ENCODE measurements around the gene RAPGEF2. TPM values are rescaled to one million over a fixed set of nuclear protein-coding genes. Genes with fewer than 3 reads are reported as not detected.

RAPGEF2 gene
- total RNA-seq, 1 experiment from 2014 or later: 37.1 TPM

DNA sequence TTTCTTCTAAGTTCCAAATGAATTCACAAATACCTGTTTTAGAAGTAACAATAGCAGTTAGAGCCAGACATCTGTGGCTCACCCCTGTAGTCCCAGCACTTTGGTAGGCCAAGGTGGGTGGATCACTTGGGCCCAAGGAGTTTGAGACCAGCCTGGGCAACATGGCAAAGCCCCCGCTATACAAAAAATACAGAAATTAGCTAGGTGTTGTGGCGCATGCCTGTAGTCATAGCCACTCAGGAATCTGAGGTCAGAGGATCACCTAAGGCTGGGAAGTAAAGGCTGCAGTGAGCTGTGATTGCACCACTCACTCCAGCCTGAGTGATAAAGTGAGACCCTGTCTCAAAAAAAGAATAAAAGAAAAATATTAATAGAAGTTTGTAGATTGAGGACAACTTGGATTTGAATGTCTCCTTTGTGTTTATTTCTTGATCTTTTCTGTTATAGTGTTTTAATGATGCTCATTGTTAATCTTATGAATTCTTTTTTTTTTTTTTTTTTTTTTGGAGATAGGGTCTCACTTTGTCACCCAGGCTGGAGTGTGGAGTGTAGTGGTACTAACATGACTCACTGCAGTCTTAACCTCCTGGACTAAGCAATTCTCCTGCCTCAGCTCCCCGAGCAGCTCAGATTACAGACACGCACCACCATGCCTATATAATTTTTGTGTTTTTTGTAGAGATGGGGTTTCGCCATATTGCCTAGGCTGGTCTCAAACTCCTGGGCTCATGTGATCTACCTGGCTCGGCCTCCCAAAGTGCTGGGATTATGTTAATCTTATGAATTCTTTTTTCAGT, 30.7 kb upstream of the RAPGEF2 start:
- Histone ChIP-seq H2BK20ac (ENCODE audit: low read depth, low read length, poor library complexity, severe bottlenecking) (no peak overlapping the region), H3K14ac (ENCODE audit: insufficient read depth, low read length) (no peak overlapping the region), H3K79me2 (ENCODE audit: insufficient read depth, low read length) (no peaks in the 10 kb centered on the region), H3K79me1 (ENCODE audit: insufficient read depth, low read depth, low read length, poor library complexity, severe bottlenecking) (no peaks in the 10 kb centered on the region), H3K4me2 (ENCODE audit: insufficient read depth, insufficient read length, low read length) (no peak overlapping the region), H3K9ac (ENCODE audit: extremely low read depth, insufficient read length, low read length) (no peak overlapping the region), H3T11ph (ENCODE audit: low read length) (no peak overlapping the region), H3K27ac (ENCODE audit: insufficient read length, low read depth, low read length) (no peak overlapping the region), H3K27me3 (ENCODE audit: insufficient read depth, low read length) (no peaks in the 10 kb centered on the region), H2BK5ac (ENCODE audit: insufficient read length, low read length) (no peak overlapping the region), H2BK15ac (ENCODE audit: low read depth, low read length) (no peak overlapping the region), H3K4ac (ENCODE audit: low read depth, low read length) (no peak overlapping the region), H3K4me1 (ENCODE audit: insufficient read depth, low read length) (no peaks in the 10 kb centered on the region; the same call in 1 of the 2 replicates), H3K23me2 (ENCODE audit: insufficient read length, low read depth, low read length, poor library complexity, severe bottlenecking) (no peaks in the 10 kb centered on the region), H3K18ac (ENCODE audit: insufficient read length, low read depth, low read length) (peak overlapping the region; percentile 1), H2BK120ac (ENCODE audit: low read depth, low read length, poor library complexity, severe bottlenecking) (no peak overlapping the region), H4K8ac (replicated peaks; ENCODE audit: insufficient read length, low read depth, low read length) (no peak overlapping the region), H4K20me1 (ENCODE audit: control insufficient read depth, insufficient read depth, insufficient read length) (no peaks in the 10 kb centered on the region), H3K23ac (ENCODE audit: insufficient read length, low read depth, low read length) (no peak overlapping the region), H3K9me3 (ENCODE audit: control insufficient read depth, low read depth, low read length) (no peaks in the 10 kb centered on the region), H2AK5ac (ENCODE audit: insufficient read length, low read length) (no peak overlapping the region), H3K56ac (ENCODE audit: insufficient read length, low read depth, low read length) (no peak overlapping the region), H4K5ac (ENCODE audit: insufficient read length, low read depth, low read length) (no peak overlapping the region), H4K91ac (ENCODE audit: insufficient read length, low read depth, low read length) (no peak overlapping the region), H2AFZ (ENCODE audit: low read length) (no peak overlapping the region), H2BK12ac (ENCODE audit: insufficient read length, low read depth, low read length) (no peak overlapping the region)
- WGBS (ENCODE audit: extremely low coverage, insufficient read length, low lambda C conversion rate): no CpG with 5 or more reads among the region's 6 CpGs
- H3K4me3 Mint-ChIP-seq: no peak overlapping the region; a peak in 1 of 5 replicates
- H3K36me3 Mint-ChIP-seq (ENCODE audit: insufficient read depth in 1 of 3, low read depth in 3 of 3): no peaks in the 10 kb centered on the region; a peak in 1 of 7 replicates
- peak overlapping the region; percentile 70 to 95 (median 88); a peak in 6 of 7 replicates for H3K27ac Mint-ChIP-seq
- no peaks in the 10 kb centered on the region for H3K27me3 Mint-ChIP-seq (ENCODE audit: low read depth)
- TF ChIP-seq CTCF (conservative IDR thresholded peaks at IDR 0.05): no peak
- peaks cover 3 to 6% of the 10 kb centered on the region in 2 experiments; a peak in 4 of 5 replicates for H3K9me3 Mint-ChIP-seq
- H3K4me1 Mint-ChIP-seq: peaks cover 27 to 28% of the 10 kb centered on the region in 2 experiments
- DNase-seq: no peak
